DMS114 treated with DMSO at 0.1 percent for 48 hours (cell line): ENCODE data around the gene SUPT3H.

ENCODE experiments used
- DNase-seq: peaks from one replicate; lab custom pipeline; 2025; ENCODE audit not compliant: unreplicated experiment; lab: John Stamatoyannopoulos, UW

Gene SUPT3H

DNA sequence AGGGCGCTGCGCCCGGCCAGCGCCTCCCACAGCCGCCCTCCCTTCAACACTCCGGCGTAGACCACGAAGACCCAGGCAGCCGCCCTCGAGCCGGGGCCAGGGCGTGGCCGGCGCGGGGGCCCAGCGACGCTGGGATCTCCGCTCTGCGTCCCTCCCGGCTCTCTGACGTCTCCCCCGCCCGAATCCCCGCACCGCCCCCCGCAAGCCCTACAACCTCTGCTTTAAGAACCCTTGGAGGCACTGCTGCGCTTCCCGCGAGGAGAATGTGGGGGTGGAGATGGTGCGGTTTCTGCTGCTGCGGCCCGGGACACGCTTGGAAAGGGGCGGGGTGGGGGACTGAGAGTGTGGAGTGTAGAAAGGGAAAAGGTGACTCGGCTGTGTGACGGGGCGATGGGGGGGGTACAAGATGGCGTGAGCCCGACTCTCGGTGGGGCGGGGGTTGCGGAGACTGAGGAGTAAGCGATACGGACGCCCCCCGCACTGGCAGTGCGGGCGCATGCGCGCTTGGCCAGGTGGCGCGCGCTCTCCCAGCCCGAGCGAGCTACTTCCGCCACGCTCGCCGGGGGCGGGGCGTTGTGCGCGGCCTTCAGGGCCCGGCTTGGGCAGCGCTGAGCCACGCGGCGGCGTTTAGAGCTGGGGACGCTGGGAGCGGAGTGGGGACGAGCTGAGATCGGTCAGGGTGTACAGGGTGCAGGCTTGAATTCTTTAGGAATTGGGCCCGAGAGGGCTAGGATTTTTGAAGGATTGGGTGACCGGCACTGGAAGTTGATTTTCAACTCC, at the start of gene SUPT3H:
Gene SUPT3H, minus strand, starts transcription at position 381 of the 780 bp plus-strand sequence.
- DNase-seq: peak; percentile 93

DNA sequence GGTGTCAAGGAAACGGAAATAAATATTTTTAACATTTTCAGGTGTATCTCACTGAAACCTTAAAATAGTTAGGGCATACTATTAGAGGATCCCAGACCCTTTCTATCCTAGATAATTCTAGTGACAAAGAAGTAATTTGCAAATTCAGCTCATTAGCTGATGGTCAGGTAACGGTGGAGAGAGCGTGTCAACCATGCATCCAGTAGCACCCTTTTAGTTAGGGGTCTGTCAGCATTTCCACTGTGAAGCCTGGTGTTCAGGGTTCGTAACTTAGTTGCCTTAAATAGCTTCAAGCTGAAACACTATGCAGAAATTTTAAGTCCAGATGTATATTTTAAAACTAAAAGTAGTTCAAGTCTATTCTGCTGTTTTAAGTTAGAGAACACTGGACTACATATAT, 48.5 kb upstream of the SUPT3H start:
- DNase-seq: no peak

DNA sequence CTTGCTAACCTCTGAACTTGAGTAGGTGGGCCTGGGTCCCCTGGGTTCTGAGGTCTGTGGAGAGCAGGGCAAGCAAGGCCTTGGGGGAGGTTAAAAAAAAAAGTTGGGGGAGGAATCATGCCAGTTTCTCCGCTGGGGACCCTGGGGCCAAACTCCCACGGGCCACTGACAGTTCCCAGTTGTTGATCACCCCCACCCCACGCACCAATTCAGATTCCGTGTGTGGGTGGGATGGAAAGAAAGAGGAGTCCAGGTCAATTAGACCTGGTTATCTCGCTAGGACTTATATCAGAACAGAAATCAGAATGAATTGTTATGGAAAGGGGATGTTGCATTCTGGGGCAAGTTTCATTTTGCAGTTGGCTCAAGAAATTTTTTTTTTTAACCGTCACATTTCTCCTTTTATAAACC, 46.7 kb upstream of the SUPT3H start:
- DNase-seq: no peak

DNA sequence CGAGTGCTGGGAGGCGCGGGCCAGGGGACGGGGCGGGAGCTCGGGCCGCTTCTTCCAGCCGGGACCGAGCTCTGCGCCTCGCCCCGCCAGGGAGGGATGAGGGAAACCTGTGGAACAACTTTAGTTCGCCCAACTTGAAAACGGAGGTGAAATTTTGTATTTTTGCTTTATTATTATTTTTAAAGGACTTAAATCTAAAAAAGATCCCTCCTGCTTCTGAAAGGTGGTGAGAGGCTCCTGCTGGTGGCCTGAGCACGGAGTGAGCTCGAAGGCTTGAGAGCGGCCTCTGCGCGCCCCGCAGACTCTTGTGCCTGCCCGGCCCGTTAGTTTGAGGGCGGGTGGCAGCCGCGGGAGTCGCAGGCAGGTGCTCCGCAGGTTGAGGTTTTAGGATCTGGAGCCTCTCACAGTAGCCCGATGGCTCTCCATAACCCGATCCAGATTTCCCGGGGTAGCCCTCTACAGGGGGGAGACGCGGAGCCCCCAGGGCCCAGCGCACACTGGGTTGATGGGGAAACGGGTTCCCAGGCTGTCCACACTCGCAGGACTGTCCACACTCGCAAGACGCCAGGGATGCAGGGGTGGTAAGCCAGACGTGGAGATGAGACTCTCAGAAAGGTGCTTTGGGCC, 46.2 kb upstream of the SUPT3H start:
- DNase-seq: no peak

DNA sequence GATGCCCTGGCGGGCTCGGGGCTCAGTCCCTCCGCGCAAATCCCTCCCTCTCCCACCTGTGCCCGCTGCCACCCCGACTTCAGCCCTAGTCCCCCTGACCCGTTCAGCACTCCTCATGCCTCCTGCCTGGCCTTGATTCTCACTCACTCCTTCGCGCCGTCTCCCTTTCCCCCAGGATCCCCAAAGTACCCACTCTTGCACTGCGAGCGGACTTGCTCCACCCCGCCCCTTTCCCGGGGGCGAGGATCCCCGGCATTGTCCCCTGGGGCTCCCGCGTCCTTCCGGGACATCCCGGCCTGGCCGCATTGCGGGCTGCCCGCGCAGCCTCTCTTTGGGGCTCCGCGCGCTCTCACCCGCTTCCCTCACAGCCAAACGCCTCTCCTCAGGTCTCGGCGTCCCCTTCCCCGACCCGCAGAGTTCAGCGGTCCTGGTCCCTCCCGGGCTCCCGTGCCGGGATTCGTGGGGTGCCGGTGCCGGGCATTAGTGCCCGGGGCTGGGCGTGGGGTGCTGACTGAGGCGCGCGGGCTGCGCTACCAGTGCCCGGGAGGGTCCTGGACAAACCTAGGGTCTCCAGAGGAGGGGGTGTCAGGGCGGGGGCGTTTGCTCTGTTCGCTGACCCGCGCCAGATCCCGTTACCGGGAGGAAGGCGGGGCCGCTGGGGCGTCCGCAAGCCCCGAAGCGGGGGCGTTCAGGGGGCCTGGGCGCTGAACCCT, 45.5 kb upstream of the SUPT3H start:
- DNase-seq: no peak

DNA sequence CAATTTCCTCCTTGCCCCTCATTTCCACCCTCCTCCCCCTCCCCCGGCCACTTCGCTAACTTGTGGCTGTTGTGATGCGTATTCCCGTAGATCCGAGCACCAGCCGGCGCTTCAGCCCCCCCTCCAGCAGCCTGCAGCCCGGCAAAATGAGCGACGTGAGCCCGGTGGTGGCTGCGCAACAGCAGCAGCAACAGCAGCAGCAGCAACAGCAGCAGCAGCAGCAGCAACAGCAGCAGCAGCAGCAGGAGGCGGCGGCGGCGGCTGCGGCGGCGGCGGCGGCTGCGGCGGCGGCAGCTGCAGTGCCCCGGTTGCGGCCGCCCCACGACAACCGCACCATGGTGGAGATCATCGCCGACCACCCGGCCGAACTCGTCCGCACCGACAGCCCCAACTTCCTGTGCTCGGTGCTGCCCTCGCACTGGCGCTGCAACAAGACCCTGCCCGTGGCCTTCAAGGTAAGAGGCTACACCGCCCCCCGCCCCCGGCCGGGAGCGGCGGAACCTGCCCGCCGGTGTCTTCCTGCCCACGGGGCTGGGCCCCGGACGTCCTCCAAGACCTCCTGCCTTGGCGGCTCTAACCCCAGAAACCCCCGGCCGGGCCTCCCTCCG, 44.9 kb upstream of the SUPT3H start:
- DNase-seq: no peak

DNA sequence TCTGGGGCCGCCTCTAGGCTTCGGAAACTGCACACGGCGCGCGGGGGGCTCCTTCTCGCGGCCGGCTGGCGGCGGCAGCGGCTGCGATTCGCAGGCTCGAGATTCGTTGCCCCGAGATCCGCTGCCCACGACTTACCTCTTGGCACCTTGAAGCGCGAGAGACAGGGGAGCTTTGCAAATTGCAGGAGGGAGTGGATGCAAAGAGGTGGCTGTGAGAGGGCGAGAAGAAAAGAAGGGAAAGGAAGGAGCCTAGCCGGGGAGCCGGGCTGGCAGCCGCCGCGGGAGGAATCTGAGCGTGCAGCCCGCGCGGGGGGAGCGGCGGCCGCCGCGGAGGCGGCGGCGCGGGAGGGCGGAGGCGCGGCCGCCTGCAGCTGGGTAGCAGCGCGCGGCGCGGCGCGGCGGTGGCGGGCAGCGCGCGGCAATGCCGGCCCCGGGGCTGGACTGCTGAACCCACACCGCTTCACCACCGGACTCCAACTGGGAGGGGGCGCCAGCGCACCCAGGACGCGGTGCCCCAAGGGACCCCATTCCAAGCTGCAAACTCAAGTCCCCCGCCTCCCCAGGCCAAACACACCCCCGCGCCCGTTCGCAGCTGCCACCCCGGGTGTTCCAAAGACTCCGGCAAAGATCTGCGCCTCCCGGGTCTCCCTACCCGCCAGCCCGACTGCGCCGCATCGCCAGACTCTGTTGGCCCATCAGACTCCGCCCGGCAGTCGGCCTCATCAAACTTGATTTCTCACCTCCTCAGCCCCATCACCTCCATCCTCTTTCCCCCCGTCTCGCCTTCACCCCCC, 44.2 kb upstream of the SUPT3H start:
- no peak for DNase-seq

DNA sequence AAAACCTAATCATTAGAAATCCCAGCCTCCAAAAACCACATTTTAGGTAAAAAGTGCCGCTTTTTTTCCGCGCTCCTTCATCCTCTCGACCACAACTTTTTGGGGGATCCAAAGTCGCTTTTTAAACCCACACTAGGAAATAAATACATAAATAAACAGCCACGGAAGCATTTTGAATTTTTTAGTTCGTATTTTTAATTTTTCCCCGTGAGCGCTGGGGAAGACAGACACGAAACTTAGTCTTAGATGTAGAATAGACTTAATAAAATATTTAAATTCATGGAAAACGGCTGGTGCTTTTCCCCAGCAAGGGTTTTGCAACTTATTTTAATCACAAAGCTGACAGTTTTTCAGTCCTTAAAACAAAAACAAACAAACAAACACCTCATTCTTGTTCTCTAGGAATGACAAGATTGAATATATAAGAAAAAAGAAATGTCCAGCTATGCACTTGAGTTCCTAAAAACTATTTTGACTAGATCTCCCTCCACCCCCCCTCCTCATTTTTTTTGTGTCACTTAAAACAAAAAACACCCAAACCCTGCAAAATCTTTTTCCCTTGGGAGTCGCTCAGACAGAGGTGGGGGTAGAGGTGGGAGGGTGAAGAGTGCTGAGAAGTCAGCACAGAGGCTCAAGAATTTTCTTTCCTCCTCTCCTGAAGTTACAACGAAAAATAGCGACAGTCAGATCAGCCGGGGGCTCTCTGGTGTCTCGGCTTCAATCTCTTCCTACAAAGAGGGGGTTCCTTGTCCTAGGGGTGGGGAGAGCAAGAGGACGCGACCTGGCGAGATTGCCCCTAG, 43.4 kb upstream of the SUPT3H start:
- peak; percentile 41 for DNase-seq

DNA sequence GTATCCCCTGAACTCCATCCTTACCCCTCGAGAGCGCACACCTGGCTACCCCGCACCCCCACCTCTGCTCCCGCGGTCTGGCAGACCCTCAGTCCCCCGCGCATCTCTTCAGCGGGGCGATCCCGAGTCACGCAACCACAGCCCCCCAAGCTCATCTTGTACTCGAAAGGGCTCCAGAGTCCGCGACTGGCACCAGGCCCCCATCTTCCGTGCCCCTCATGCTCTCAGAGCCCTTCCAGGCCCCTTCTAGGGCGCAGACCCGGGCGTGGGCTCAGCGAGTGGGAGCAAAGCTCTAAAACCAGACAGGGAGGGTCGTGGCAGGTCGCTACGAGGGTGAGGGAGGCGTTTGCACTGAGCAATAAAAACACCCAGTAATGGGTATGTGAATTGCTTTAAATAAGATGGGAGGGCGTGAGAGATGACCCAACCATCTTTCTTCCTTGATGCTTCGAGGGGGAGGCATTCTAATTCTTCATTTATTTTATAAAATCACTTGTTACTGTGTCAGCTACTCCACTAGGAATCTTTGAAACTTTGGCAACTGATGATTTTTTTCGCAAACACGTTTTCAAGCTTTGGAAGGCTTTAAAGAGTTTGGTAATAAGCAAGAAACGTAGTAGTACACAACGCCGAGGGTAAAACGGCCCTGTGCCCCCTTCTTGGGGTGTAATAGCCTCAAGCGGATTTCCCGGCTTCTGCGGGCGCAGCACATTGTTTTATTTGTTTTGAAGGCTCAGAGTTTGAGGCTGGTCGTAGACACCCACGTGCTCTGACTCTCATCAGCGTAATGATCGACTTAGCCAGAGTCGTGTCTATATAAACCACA, 42.6 kb upstream of the SUPT3H start:
- no peak for DNase-seq

DNA sequence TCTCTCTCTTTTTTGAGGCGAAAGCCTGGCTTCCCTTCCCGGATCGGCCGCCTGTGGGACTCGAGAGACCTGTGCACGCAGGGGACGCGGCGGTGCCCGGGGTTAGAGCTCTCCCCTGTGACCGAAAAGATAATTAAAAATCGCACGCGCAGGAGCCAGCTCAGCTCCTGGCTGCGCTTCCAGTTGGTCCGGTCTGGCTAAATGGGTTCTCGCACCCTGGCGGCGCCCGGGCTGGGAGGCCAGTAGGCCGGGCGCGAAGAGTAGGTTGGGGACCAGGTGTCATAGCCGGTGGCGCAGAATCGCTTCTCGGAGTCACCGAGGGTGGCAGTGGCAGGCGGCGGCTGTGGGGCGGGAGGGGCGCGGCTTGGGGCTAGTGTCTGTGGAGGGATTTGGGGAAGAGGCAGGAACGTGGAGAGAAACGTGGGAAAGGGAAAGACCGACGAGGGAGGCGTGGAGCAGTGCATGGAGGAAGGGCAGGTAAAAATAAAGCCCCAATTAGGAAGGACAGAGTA, 41.9 kb upstream of the SUPT3H start:
- DNase-seq: peak; percentile 35

DNA sequence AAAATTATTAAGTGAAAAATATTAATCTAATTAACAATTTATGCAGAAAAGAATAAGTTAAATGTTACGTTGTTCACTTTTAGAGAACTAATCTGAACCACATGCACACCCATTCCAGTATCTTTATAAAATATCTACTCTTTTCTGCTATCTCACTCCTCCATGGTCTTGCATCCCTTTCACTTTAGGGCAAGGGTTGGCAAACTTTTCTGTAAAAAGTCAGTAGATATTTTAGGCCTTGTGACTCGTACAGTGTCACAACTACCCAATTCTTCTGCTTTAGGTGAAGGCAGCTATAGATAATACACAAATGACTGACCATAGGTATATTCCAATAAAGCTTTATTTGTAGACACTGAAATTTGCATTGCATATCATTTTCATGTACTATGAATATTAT, 39.7 kb upstream of the SUPT3H start:
- DNase-seq: no peak

DNA sequence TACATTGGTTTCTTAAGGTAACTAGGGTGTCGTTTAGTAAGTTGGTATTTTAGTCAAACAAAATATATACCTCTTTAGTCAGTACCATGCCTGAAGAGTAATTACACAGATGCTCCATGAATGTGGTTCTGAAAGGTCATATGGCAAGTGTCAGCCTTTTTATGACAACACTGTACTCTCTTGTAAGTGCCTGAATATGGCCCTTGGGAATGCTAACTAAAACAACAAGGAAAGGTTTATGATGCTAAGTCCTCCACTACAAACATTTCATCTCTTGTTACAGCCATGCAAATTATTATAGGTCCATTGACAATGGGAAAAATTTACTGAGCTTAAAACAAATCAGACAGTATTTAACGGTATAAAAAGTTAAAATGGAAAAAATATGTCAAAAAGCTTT, 39.0 kb upstream of the SUPT3H start:
- DNase-seq: no peak

DNA sequence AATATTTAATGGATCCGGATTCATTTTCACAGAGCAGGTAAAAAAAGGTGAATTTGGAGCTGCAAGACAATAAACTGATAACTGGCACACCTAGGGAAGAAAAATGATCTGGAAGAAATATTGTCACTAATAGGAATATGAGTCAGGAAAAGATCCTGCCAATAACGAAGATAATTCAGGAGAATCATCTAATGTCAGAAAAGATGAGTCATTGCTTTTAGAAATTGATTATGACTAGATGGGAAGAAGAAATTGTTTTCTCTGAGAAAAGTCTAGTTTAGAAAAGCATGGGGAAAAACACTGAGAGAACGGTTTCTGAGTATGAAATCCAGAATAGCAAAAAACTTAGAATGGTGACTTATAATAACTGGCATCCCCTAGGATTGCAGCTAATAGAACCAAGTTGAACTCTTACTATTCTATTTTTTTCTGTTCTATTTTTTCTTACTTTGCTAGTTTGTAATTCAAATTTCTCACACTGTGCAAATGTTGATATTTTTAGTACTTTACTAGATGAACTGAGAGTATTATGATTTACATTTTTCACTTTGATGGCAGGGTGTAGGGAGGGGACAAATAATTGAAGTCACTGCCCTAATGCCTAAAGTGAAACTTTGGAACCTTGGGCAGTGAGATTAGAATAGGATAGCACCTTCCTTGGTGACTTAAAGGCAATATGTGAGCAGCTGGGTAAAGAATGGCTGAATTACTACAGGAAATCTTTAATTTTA, 38.2 kb upstream of the SUPT3H start:
- no peak for DNase-seq

DNA sequence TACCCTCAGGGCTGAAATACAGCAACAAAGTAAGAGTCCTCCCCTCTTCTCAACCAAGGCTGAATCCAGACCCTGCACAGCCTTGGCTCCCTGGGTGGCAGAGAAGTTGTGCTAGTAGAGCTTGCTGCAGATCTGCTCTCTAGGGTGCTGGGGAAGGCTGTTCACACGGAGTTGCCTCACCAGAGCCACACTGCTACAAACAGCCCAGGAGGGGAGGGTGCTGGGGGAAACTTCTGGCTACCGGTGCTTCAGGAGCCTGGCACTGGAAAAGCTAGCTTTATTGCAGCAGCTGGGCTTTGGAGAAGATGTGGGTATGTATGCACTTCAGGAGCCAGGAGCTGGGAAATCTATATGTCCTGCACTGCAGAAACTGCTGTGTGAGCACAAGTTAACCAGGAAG, 37.6 kb upstream of the SUPT3H start:
- DNase-seq: no peak

DNA sequence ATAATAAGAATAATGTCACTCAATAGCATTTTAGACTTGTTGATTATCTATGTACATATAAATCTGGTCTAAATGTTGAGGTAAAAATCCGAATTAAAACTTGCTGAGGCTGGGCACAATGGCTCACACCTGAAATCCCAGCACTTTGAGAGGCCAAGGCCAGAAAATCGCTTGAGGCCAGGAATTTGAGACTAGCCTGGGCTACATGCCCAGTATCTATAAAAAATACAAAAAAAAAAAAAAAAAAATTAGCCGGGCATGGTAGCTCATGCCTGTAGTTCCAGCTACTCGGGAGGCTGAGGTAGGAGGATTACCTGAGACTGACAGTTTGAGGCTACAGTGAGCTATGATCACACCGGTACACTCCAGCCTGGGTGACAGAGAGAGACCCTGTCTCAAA, 34.2 kb upstream of the SUPT3H start:
- DNase-seq: no peak

DNA sequence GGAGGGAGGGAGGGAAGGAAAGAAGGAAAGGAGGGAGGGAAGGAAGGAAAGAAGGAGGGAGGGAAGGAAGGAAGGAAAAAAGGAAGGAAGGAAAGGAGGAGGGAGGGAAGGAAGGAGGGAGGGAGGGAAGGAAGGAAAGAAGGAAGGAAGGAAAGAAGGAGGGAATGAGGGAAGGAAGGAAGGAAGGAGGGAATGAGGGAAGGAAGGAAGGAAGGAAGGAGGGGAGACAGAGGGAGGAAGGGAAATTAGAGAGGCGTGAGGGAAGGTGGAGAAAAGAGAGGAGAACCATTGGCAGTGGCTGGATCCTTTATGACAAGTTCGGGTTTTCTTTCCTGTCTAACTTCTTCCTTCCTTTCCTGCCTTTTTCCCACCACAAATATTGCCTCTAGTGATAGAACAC, 22.3 kb upstream of the SUPT3H start:
- no peak for DNase-seq

DNA sequence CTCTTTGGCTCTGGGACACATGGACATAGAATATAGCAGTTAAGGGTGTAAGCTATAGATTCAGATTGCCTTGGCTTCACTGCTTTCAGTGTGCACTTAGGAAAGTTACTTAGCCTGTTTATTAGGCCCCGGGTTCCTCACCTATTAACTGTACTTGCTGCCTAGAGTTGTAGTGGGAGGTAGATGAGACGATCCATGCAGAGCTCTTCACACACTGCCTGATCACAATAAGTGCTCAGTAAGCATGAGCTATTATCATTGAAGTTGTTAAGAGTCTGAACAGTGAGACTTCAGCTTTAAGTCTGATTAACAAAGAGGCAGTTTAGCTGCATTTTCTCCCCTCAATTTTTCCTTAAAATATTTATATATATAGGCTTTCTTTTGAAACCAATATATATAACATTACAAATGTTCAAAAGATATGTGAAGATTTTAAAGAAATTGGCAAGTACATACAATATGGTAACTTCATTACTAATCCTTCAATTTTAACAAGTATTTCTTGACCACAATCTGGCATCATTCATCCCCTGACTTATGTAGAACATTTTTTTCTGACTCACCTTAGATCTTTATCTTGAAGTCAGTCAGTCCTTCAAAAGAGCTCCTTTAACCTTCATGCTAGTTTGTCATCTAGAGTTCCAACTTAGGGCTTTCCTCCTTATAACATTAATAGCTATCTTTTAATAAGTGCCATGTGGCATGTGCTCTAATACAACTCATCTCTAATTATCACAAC, 20.5 kb upstream of the SUPT3H start:
- no peak for DNase-seq
